DND-41 (cell line): ENCODE data around the gene ACTR3C.

ENCODE experiments used
- CTCF ChIP-seq: IDR thresholded peaks from 2 replicates; pipeline ENCODE4 v1.5.1; 2012; ENCODE audit warnings: borderline replicate concordance, low read length, moderate library complexity, mild to moderate bottlenecking; ENCODE audit not compliant: poor library complexity, severe bottlenecking; ENCODE audit errors: extremely low read depth
- EZH2 ChIP-seq: IDR thresholded peaks from 3 replicates; pipeline ENCODE4 v1.6.1; 2012; ENCODE audit warnings: borderline replicate concordance, low read depth, mild to moderate bottlenecking, moderate library complexity, low read length, inconsistent platforms; ENCODE audit not compliant: severe bottlenecking

- TF ChIP-seq CTCF (no peak), EZH2 (no peak)
These were observed 2.6 kb upstream of the ACTR3C start for GRCh38 chr7:150325901-150326300.
